GM03348 (cell line): ENCODE measurements around the gene WDR19.
A peak's percentile ranks its signal among the peaks of the same experiment; 100 is the strongest.

ENCODE experiments used
- DNase-seq: peaks from one replicate; pipeline ENCODE4 v3.0.0; 2012; ENCODE audit warnings: low spot score

Gene WDR19

GRCh38 chr4:39303871-39304270 lies 121.5 kb downstream of the WDR19 start:
- DNase-seq, result no peak

DNA sequence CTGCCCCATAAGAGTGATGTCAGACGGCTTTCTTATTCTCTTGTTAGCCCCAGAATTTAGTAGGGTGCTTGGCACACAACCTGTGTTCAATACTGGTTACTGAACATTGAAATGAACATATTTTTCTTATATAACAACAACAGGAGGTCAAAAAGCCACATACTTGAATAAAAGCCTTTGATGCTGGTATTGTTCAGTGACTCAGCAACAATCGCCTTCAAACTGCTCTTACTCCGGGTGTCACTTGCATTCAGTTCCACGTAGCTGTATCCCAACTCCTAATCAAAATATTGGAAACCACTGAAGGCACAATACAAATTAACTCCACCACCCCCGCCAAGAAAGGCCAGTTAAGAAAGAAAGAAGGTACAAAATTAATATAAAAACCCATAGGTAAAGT lies 122.3 kb downstream of the WDR19 start:
- DNase-seq, result no peak

GRCh38 chr4:39305912-39306677 lies 123.8 kb downstream of the WDR19 start:
- peak; percentile 9 for DNase-seq

- DNase-seq, result no peak
These were observed 126.3 kb downstream of the WDR19 start for GRCh38 chr4:39308611-39309010.

DNA sequence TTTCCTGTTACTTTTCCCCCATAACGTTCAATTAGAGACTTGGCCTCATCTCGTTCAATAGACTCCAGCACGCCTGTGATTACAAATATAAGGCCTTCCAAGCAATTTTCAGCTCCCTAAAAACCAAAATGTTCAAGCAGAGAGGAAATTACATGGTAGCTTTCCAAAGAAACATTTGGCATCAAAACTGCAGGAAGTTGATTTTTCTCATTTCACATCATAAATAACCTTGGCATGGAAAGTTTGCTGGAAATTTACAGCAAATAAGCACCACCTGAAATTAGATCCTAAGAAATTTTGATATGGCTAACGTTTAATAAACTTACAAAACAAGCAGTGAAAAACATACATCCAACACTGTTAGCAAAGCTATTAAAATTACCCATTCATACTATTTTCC lies 130.5 kb downstream of the WDR19 start:
- DNase-seq, result no peak

GRCh38 chr4:39319676-39320075 lies 137.3 kb downstream of the WDR19 start:
- DNase-seq, result peak; percentile 81

GRCh38 chr4:39320381-39321115 lies 138.2 kb downstream of the WDR19 start:
- DNase-seq, result peak; percentile 24

- DNase-seq, result peak; percentile 10
These were observed 141.5 kb downstream of the WDR19 start for GRCh38 chr4:39323821-39324220.

DNA sequence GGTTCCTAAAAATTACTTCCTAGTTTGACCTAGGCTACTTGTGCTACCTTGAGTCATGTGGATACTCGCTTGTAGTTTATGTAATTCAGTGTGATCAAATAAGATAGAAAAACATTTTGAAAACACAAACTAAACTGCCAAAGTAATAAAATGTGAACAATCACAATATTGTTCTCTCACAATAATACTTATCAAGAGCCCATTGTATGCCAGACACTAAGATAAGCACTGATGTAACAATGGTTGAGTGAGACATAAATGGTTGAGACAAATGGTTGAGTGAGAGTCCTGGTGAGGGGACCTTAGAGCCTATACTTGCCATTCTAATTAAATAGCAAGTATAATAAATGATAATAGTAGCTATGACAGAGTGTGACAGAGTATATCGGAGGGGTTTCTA lies 142.1 kb downstream of the WDR19 start:
- no peak for DNase-seq

- no peak for DNase-seq
These were observed 142.7 kb downstream of the WDR19 start for GRCh38 chr4:39324897-39325613.

DNA sequence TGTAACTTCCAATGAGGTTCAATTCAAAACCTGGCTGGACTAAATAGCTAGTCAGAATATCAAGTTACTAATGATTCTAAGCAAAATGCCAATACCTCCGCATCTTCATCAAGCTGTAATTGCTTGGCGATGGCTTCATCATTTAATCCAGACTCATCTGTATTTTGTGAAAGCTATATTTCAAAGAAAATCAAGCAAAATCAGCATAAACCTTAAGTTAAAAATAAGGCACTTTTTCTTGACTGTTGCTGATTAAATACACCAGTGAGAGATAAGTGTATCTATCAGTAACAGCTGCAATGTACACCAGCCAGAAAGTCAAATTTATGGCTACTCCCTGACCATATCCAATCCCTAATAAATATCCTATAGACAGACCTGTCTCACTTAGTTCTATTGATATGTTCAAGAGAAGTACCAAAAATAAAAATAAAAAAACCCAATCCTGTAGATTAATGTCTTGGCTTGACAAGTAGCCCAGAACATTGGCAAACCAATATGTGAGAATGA lies 144.2 kb downstream of the WDR19 start:
- no peak for DNase-seq

DNA sequence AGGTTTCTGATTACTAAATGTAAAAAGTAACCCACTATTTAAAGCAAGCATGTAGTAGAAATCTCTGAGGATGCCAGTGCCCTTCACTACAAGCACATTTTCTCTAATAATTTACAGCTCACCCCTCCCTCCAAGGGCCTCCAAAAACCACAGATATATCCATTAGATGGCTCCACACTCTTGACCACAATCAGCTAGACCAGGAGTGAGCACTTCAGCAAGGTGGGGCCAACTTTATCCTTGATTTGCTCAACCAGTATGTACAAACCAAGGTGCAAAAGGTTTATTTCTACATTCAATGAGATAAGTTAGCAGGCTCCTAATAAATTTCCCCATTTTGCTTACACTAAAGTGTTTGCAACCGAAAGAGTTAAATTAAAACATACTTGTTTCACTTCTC lies 148.0 kb downstream of the WDR19 start:
- DNase-seq, result no peak

GRCh38 chr4:39331191-39331590 lies 148.9 kb downstream of the WDR19 start:
- DNase-seq, result no peak
